NCI-H128 (cell line): ENCODE measurements around the gene EGFR.
A peak's percentile ranks its signal among the peaks of the same experiment; 100 is the strongest.

Experiments
- DNase-seq: peaks from one replicate; lab custom pipeline; 2025; ENCODE audit not compliant: unreplicated experiment; lab: John Stamatoyannopoulos, UW

Gene EGFR

GRCh38 chr7:55240418-55241142 is 221.8 kb downstream of the EGFR start:
- no peak for DNase-seq

DNA sequence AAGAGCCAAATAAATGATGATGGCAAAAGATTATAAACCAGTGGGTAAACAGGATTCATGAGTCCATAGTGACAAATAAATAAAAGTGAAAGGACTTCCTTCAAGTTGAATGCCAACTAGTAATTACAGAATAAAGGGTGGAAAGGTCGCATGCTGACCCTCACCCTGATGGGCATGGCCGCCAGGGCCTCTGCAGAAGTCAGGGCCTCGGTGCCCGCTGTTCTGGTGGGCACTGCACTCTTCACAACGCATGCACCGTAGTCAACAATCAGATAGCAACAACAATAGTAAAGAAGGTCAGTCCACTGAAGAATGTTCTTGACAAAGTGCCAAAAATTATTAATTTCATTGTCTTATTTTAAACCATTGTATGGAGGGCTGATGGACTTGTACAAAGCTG is 223.1 kb downstream of the EGFR start:
- no peak for DNase-seq

- DNase-seq: no peak
These were observed 223.8 kb downstream of the EGFR start for GRCh38 chr7:55242613-55243012.

- DNase-seq: no peak
These were observed 225.4 kb downstream of the EGFR start for GRCh38 chr7:55244006-55244745.

DNA sequence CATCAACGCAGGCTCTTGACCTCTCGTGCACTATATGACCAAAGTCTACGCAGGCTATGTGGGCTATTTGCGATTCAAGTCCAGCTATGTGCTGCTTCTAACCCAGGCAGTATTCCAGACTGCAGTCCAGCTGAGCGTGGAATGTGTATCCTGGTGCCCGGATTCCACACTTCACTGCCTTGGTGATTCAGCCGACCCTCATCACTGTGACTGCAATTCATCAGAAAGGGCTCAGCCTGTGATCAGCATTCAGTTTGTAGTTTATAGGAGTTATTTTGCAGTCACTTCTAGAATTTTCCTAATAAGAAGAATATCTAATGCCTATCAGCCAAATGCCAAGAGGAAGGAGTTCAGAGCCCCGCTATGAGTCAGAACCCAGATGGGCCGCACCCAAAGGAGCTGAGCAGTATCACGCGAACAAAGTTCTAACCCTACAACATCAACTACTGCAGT is 226.5 kb downstream of the EGFR start:
- no peak for DNase-seq

GRCh38 chr7:55246171-55246570 is 227.4 kb downstream of the EGFR start:
- DNase-seq: no peak

DNA sequence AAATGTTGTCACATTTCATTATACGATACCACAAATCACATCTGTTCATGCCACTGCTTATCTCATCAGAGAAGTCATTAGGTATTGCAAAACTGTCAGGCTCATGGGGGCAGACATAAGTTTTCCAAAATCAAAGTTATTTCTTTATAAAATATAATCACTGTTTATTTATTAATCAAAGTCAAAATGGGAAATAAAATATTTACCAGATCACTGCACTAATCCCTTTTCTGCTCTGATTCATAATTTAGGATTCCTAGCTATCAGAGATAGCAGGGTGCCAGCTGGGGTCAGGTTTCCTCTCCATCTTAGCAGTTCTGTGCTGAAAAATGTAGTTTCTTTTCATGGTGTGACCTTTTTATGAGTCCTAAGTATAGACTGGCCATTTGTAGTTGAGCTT is 228.6 kb downstream of the EGFR start:
- DNase-seq: no peak

DNA sequence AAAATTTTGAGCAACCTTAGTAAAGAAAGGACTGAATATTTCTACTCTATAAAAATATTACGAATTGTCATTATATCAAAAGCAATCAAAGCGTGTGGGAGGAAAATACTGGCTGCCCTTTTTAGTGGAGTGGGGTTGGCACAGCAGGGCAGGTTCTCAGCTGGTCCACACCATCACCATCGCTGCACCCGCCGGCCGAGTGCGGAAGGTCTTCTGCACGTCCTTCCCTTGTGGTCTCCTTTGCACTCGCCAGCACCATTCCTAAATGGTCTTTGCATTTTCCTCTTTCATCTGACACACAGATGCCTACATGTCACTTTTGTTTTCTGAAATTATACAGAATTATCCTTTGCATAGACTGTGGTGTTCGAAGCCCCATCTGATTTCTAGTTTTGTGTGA is 229.7 kb downstream of the EGFR start:
- no peak for DNase-seq

GRCh38 chr7:55249332-55249731 is 230.5 kb downstream of the EGFR start:
- DNase-seq: no peak

GRCh38 chr7:55250313-55250712 is 231.5 kb downstream of the EGFR start:
- no peak for DNase-seq

DNA sequence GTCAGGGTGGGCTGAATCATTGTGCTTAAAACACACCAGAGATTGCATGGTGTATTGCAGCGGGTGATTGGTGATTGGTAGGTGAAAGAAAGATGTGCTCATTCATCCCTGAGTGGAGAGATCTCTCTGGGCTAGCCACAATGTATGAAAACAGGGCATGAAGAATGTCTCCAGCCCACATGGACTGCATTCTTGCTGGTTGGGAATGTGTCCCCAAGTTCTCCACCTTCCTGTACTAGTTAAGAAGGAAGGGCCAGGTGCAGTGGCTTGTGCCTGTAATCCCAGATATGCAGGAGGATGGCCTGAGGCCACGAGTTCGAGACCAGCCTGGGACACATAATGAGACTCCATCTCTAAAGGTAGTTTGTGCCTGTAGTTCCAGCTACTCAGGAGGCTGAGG is 232.5 kb downstream of the EGFR start:
- no peak for DNase-seq

- no peak for DNase-seq
These were observed 233.1 kb downstream of the EGFR start for GRCh38 chr7:55251911-55252310.

DNA sequence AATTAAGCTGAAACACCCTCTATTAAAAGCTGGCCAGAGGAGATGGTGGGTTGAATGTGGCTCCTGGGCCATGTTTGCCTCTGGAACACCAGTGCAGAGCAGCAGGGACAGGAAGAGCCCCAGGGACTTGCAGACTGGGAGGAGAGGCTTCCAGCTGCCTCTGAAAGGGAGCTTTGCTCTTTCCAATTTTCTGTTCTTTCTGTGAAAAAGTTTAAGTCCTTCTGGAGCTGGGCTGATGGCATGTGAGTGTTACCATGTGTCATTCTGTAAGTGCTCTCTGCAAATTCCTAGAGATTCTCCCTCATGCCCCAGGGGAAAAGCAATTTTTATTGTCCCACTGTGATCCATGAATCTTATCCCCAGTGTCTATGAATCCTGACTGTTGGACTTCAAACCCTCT is 233.6 kb downstream of the EGFR start:
- DNase-seq: no peak

- no peak for DNase-seq
These were observed 234.4 kb downstream of the EGFR start for GRCh38 chr7:55253188-55253587.

DNA sequence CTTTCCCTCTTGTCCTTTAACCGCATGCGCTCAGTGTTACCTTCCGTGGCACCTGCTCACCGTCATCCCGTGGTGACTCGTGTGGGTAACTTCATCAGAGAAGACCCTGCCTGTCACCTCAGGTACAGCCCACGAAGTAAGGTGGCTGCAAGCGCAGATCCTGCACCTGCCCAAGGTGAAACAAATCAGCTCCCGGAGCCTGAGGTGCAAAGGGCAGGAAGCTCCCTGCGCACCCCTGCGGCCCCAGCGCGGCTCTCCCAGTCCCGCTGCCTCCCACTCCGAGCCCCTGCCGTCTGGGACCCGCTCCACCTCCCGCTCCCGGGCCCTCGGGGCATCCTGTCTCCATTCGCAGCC is 235.4 kb downstream of the EGFR start:
- DNase-seq: no peak

- peak; percentile 50 for DNase-seq
These were observed 236.0 kb downstream of the EGFR start for GRCh38 chr7:55254596-55255495.

DNA sequence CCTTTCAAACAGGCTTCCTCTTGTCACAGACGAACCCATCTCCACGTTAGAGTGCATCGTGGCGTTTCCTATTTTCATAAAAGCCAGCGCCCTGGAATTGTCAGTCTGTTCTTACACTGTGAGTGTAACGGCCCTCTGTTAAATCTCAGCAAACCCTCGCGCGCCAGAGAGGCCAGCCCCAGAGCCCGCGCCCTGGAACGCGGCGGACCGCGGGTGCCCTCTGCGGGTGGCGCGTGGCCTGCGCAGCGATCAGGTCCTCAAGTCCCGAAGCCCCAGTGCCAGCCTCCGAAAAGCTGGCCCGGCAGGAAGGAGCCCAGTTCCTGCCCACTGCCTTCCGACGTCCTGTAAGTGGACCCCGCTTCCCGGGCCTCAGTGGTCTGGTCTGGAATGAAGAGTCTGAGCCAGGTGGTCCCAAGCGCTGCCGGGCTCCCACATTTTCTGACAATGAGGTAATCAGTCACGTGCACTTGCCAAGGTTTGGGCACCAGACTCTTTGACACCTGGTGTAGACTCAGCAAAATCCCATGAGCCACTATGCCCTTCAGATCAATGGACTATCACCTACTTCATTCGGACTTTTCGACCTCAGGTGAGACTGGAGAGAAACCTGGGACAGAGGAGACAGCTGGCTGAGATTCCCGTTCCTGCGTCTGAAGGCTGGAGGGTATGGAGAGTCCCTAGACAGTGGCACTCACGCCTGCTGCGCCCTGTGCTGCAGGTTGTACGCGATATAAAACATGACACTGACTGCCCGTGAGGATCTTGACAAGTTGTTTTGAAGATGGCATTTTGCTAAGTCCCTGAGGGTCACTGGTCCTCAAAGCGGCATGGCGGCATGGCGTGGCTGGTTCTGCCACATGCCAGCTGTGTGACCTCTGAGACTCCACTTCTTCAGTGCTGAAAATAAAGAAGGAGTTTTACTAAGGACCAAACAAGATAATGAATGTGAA is 237.0 kb downstream of the EGFR start:
- peak; percentile 58 for DNase-seq

- DNase-seq: no peak
These were observed 239.8 kb downstream of the EGFR start for GRCh38 chr7:55258631-55259030.

- DNase-seq: no peak
These were observed 241.4 kb downstream of the EGFR start for GRCh38 chr7:55260171-55260570.

GRCh38 chr7:55260676-55261385 is 242.0 kb downstream of the EGFR start:
- no peak for DNase-seq
